ENCODE measurements around the gene F10. TPM values are rescaled to one million over a fixed set of nuclear protein-coding genes. Genes with fewer than 3 reads are reported as not detected.

Gene F10
- total and polyA plus RNA-seq, 2 experiments from 2014 or later, result 0.76 to 1.6 TPM

DNA sequence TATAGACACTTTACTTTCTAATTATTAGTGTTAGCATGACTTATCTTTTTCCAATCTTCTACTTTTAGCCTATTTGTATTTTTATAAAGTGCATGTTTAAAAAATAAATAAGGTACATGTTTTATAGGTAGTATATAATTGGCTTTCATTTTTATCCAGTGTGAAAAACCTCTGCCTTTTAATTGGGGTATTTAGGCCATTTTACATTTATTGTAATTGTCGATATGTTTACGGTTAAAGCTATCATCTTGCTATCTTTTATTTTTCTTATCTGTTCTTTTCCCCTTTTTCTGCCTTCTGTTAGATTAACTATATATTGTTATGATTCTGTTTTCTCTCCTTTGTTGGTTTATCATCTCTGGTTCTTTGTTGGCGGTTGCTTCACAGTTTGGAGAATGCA lies 45.0 kb downstream of the F10 start (continued):
- TF ChIP-seq, protein P1, sequence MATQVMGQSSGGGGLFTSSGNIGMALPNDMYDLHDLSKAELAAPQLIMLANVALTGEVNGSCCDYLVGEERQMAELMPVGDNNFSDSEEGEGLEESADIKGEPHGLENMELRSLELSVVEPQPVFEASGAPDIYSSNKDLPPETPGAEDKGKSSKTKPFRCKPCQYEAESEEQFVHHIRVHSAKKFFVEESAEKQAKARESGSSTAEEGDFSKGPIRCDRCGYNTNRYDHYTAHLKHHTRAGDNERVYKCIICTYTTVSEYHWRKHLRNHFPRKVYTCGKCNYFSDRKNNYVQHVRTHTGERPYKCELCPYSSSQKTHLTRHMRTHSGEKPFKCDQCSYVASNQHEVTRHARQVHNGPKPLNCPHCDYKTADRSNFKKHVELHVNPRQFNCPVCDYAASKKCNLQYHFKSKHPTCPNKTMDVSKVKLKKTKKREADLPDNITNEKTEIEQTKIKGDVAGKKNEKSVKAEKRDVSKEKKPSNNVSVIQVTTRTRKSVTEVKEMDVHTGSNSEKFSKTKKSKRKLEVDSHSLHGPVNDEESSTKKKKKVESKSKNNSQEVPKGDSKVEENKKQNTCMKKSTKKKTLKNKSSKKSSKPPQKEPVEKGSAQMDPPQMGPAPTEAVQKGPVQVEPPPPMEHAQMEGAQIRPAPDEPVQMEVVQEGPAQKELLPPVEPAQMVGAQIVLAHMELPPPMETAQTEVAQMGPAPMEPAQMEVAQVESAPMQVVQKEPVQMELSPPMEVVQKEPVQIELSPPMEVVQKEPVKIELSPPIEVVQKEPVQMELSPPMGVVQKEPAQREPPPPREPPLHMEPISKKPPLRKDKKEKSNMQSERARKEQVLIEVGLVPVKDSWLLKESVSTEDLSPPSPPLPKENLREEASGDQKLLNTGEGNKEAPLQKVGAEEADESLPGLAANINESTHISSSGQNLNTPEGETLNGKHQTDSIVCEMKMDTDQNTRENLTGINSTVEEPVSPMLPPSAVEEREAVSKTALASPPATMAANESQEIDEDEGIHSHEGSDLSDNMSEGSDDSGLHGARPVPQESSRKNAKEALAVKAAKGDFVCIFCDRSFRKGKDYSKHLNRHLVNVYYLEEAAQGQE (IDR thresholded peaks at IDR 0.05; ENCODE audit: unreplicated experiment), result no peak
- TF ChIP-seq, protein P2, sequence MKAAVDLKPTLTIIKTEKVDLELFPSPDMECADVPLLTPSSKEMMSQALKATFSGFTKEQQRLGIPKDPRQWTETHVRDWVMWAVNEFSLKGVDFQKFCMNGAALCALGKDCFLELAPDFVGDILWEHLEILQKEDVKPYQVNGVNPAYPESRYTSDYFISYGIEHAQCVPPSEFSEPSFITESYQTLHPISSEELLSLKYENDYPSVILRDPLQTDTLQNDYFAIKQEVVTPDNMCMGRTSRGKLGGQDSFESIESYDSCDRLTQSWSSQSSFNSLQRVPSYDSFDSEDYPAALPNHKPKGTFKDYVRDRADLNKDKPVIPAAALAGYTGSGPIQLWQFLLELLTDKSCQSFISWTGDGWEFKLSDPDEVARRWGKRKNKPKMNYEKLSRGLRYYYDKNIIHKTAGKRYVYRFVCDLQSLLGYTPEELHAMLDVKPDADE (IDR thresholded peaks at IDR 0.05), result no peak
- no peak for TF ChIP-seq CREB1 (CRISPR knock-in tag; IDR thresholded peaks at IDR 0.05; ENCODE audit: low read depth)
- TF ChIP-seq NANOG (IDR thresholded peaks at IDR 0.05; ENCODE audit: borderline replicate concordance), result no peak
- TF ChIP-seq ZNF331 (CRISPR knock-in tag; IDR thresholded peaks at IDR 0.05; ENCODE audit: low read depth), result no peak
- no peak for TF ChIP-seq EZH2phosphoT487 (IDR thresholded peaks at IDR 0.05; ENCODE audit: unreplicated experiment)
- no peak for TF ChIP-seq JUNB (IDR thresholded peaks at IDR 0.05; ENCODE audit: unreplicated experiment)
- TF ChIP-seq POLR2AphosphoS5 (IDR thresholded peaks at IDR 0.05; ENCODE audit: low read depth), result no peak
- TF ChIP-seq, protein P3, sequence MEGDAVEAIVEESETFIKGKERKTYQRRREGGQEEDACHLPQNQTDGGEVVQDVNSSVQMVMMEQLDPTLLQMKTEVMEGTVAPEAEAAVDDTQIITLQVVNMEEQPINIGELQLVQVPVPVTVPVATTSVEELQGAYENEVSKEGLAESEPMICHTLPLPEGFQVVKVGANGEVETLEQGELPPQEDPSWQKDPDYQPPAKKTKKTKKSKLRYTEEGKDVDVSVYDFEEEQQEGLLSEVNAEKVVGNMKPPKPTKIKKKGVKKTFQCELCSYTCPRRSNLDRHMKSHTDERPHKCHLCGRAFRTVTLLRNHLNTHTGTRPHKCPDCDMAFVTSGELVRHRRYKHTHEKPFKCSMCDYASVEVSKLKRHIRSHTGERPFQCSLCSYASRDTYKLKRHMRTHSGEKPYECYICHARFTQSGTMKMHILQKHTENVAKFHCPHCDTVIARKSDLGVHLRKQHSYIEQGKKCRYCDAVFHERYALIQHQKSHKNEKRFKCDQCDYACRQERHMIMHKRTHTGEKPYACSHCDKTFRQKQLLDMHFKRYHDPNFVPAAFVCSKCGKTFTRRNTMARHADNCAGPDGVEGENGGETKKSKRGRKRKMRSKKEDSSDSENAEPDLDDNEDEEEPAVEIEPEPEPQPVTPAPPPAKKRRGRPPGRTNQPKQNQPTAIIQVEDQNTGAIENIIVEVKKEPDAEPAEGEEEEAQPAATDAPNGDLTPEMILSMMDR (conservative IDR thresholded peaks at IDR 0.05; ENCODE audit: low read depth in 2 of 2), result no peak
- no peak for TF ChIP-seq ZNF114 (CRISPR knock-in tag; IDR thresholded peaks at IDR 0.05)
- TF ChIP-seq STAT1 (IDR thresholded peaks at IDR 0.05; ENCODE audit: unreplicated experiment), result no peak

DNA sequence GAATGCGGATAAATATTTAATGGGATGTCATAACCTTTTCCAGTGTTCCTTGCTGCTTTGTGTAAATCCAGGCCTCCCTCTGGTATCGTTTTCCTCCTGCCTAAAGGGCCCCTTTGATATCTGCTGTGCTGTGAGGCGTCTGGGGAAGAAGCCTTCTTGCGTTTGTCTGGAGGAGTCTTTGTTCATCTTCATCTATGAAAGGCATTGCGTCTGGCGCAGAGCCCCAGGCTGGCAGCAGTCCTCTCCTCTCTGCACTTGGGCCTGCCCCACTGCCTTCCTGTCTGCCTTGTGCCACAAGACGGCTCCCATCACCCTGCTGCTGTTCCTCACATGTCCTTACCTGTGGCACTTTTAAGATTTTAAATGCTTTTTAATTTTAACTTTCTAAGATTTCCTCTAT lies 45.6 kb downstream of the F10 start:
- no peaks in the 10 kb centered on the region for H3K4me1 ChIP-seq (ENCODE audit: insufficient read depth)
- H4K20me1 ChIP-seq (replicated peaks; ENCODE audit: insufficient read depth), result no peaks in the 10 kb centered on the region; the same call in 1 of the 2 replicates
- no peak overlapping the region for H2AFZ ChIP-seq
- no peak overlapping the region for H3K27ac Mint-ChIP-seq
- H3K27ac ChIP-seq (ENCODE audit: low read depth), result no peak overlapping the region
- H3K9me2 ChIP-seq (ENCODE audit: insufficient read depth), result no peaks in the 10 kb centered on the region
- peaks cover 28% of the 10 kb centered on the region for H3K36me3 Mint-ChIP-seq (ENCODE audit: low read depth)
- no peak overlapping the region for H3K4me3 Mint-ChIP-seq
- H3K9me3 Mint-ChIP-seq, result no peaks in the 10 kb centered on the region
- no peaks in the 10 kb centered on the region for H3K36me3 ChIP-seq (ENCODE audit: insufficient read depth)
- H3F3A ChIP-seq (replicated peaks; ENCODE audit: low read depth), result no peaks in the 10 kb centered on the region
- peaks cover 7% of the 10 kb centered on the region for H3K4me1 Mint-ChIP-seq
- no peak for DNase-seq (ENCODE audit: low spot score)
- H3K27me3 ChIP-seq (ENCODE audit: insufficient read depth), result no peaks in the 10 kb centered on the region
- no peaks in the 10 kb centered on the region for H3K79me2 ChIP-seq (replicated peaks; ENCODE audit: insufficient read depth)
- ATAC-seq, result no peak
- H3K4me2 ChIP-seq, result no peak overlapping the region
- peaks cover 8% of the 10 kb centered on the region for H3K27me3 Mint-ChIP-seq (ENCODE audit: insufficient read depth, low read depth, poor library complexity)
- no peak overlapping the region for H3K4me3 ChIP-seq
- no peak for TF ChIP-seq POLR2AphosphoS5 (IDR thresholded peaks at IDR 0.05; ENCODE audit: low read depth)
- TF ChIP-seq, protein P4, sequence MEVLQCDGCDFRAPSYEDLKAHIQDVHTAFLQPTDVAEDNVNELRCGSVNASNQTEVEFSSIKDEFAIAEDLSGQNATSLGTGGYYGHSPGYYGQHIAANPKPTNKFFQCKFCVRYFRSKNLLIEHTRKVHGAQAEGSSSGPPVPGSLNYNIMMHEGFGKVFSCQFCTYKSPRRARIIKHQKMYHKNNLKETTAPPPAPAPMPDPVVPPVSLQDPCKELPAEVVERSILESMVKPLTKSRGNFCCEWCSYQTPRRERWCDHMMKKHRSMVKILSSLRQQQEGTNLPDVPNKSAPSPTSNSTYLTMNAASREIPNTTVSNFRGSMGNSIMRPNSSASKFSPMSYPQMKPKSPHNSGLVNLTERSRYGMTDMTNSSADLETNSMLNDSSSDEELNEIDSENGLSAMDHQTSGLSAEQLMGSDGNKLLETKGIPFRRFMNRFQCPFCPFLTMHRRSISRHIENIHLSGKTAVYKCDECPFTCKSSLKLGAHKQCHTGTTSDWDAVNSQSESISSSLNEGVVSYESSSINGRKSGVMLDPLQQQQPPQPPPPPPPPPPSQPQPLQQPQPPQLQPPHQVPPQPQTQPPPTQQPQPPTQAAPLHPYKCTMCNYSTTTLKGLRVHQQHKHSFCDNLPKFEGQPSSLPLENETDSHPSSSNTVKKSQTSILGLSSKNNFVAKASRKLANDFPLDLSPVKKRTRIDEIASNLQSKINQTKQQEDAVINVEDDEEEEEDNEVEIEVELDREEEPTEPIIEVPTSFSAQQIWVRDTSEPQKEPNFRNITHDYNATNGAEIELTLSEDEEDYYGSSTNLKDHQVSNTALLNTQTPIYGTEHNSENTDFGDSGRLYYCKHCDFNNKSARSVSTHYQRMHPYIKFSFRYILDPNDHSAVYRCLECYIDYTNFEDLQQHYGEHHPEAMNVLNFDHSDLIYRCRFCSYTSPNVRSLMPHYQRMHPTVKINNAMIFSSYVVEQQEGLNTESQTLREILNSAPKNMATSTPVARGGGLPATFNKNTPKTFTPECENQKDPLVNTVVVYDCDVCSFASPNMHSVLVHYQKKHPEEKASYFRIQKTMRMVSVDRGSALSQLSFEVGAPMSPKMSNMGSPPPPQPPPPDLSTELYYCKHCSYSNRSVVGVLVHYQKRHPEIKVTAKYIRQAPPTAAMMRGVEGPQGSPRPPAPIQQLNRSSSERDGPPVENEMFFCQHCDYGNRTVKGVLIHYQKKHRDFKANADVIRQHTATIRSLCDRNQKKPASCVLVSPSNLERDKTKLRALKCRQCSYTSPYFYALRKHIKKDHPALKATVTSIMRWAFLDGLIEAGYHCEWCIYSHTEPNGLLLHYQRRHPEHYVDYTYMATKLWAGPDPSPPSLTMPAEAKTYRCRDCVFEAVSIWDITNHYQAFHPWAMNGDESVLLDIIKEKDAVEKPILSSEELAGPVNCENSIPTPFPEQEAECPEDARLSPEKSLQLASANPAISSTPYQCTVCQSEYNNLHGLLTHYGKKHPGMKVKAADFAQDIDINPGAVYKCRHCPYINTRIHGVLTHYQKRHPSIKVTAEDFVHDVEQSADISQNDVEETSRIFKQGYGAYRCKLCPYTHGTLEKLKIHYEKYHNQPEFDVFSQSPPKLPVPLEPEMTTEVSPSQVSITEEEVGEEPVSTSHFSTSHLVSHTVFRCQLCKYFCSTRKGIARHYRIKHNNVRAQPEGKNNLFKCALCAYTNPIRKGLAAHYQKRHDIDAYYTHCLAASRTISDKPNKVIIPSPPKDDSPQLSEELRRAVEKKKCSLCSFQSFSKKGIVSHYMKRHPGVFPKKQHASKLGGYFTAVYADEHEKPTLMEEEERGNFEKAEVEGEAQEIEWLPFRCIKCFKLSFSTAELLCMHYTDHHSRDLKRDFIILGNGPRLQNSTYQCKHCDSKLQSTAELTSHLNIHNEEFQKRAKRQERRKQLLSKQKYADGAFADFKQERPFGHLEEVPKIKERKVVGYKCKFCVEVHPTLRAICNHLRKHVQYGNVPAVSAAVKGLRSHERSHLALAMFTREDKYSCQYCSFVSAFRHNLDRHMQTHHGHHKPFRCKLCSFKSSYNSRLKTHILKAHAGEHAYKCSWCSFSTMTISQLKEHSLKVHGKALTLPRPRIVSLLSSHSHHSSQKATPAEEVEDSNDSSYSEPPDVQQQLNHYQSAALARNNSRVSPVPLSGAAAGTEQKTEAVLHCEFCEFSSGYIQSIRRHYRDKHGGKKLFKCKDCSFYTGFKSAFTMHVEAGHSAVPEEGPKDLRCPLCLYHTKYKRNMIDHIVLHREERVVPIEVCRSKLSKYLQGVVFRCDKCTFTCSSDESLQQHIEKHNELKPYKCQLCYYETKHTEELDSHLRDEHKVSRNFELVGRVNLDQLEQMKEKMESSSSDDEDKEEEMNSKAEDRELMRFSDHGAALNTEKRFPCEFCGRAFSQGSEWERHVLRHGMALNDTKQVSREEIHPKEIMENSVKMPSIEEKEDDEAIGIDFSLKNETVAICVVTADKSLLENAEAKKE (CRISPR knock-in tag; IDR thresholded peaks at IDR 0.05), result no peak
- TF ChIP-seq NANOG (IDR thresholded peaks at IDR 0.05; ENCODE audit: borderline replicate concordance), result no peak
- TF ChIP-seq EZH2phosphoT487 (IDR thresholded peaks at IDR 0.05; ENCODE audit: unreplicated experiment), result no peak
- TF ChIP-seq JUNB (IDR thresholded peaks at IDR 0.05; ENCODE audit: unreplicated experiment), result no peak
- no peak for TF ChIP-seq CREB1 (CRISPR knock-in tag; IDR thresholded peaks at IDR 0.05; ENCODE audit: low read depth)

All from GM23338 (cell line).